ENCODE results near the gene ODF2. TPM values are rescaled to one million over a fixed set of nuclear protein-coding genes. Genes with fewer than 3 reads are reported as not detected.

Gene ODF2
- total RNA-seq, 1 experiment from 2014 or later: 31.9 TPM

- no peak for TF ChIP-seq STAT6 (CRISPR knock-in tag; conservative IDR thresholded peaks at IDR 0.05; ENCODE audit: low read depth)
- TF ChIP-seq ZNF416 (CRISPR knock-in tag; IDR thresholded peaks at IDR 0.05): no peak
- no peak for TF ChIP-seq SOX15 (CRISPR knock-in tag; IDR thresholded peaks at IDR 0.05)
- TF ChIP-seq TEAD1 (CRISPR knock-in tag; IDR thresholded peaks at IDR 0.05): no peak
- TF ChIP-seq, protein P1, sequence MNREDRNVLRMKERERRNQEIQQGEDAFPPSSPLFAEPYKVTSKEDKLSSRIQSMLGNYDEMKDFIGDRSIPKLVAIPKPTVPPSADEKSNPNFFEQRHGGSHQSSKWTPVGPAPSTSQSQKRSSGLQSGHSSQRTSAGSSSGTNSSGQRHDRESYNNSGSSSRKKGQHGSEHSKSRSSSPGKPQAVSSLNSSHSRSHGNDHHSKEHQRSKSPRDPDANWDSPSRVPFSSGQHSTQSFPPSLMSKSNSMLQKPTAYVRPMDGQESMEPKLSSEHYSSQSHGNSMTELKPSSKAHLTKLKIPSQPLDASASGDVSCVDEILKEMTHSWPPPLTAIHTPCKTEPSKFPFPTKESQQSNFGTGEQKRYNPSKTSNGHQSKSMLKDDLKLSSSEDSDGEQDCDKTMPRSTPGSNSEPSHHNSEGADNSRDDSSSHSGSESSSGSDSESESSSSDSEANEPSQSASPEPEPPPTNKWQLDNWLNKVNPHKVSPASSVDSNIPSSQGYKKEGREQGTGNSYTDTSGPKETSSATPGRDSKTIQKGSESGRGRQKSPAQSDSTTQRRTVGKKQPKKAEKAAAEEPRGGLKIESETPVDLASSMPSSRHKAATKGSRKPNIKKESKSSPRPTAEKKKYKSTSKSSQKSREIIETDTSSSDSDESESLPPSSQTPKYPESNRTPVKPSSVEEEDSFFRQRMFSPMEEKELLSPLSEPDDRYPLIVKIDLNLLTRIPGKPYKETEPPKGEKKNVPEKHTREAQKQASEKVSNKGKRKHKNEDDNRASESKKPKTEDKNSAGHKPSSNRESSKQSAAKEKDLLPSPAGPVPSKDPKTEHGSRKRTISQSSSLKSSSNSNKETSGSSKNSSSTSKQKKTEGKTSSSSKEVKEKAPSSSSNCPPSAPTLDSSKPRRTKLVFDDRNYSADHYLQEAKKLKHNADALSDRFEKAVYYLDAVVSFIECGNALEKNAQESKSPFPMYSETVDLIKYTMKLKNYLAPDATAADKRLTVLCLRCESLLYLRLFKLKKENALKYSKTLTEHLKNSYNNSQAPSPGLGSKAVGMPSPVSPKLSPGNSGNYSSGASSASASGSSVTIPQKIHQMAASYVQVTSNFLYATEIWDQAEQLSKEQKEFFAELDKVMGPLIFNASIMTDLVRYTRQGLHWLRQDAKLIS (CRISPR knock-in tag; IDR thresholded peaks at IDR 0.05; ENCODE audit: borderline replicate concordance): no peak
- no peak for TF ChIP-seq ERG (CRISPR knock-in tag; IDR thresholded peaks at IDR 0.05)
Observed at GRCh38 chr9:128481561-128481960, 25.8 kb downstream of the ODF2 start (continued).

DNA sequence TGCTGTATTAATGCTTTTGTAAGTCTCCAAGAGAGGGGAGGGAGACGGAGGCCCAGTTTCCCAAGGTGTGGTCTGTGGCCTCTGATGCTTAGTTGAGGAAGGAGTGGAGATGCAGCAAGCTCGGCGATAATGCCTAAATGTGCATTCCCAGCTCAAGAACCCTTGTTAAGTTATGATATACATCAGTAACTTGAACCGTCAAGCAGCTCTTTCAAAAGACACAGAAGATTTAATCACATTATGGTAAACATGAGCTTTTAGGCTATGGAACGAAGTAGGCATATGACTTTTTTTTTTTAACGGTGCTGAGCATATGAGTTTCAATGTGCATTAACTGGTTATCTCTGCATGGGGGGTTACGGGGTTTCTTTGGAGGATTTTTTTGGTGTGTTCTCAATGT is 26.4 kb downstream of the ODF2 start:
- no peaks in the 10 kb centered on the region for H3K4me1 Mint-ChIP-seq
- no peaks in the 10 kb centered on the region for H3K9me3 Mint-ChIP-seq
- no peaks in the 10 kb centered on the region for H3K27me3 Mint-ChIP-seq (ENCODE audit: low read depth)
- H3K4me3 Mint-ChIP-seq: no peak overlapping the region
- ChIA-PET CTCF (interaction anchor here (1.0 kb wide), 1 partner anchor 44 kb away, joined by 5 read pairs; no protein-coding TSS in a partner anchor), POLR2A (no interaction called here)
- no peak overlapping the region for H3K27ac Mint-ChIP-seq
- H3K36me3 Mint-ChIP-seq: peaks cover 45% of the 10 kb centered on the region
- no peak for ATAC-seq
- DNase-seq (ENCODE audit: low spot score): no peak
- TF ChIP-seq ZNF263 (CRISPR knock-in tag; IDR thresholded peaks at IDR 0.05; ENCODE audit: low read depth) (no peak), SMAD4 (CRISPR knock-in tag; IDR thresholded peaks at IDR 0.05) (no peak), TCF7 (CRISPR knock-in tag; IDR thresholded peaks at IDR 0.05; ENCODE audit: low read depth) (no peak), CREB1 (CRISPR knock-in tag; IDR thresholded peaks at IDR 0.05) (no peak), ZNF532 (CRISPR knock-in tag; IDR thresholded peaks at IDR 0.05; ENCODE audit: borderline replicate concordance) (no peak), RELA (CRISPR knock-in tag; IDR thresholded peaks at IDR 0.05; ENCODE audit: borderline replicate concordance) (no peak), MAX (CRISPR knock-in tag; IDR thresholded peaks at IDR 0.05) (no peak), MXD4 (CRISPR knock-in tag; IDR thresholded peaks at IDR 0.05; ENCODE audit: borderline replicate concordance) (no peak), RORB (CRISPR knock-in tag; IDR thresholded peaks at IDR 0.05) (no peak), PREB (CRISPR knock-in tag; IDR thresholded peaks at IDR 0.05; ENCODE audit: borderline replicate concordance) (no peak), PRRX2 (CRISPR knock-in tag; IDR thresholded peaks at IDR 0.05) (no peak), ZBTB21 (CRISPR knock-in tag; IDR thresholded peaks at IDR 0.05; ENCODE audit: borderline replicate concordance) (no peak)
- TF ChIP-seq, protein P2, sequence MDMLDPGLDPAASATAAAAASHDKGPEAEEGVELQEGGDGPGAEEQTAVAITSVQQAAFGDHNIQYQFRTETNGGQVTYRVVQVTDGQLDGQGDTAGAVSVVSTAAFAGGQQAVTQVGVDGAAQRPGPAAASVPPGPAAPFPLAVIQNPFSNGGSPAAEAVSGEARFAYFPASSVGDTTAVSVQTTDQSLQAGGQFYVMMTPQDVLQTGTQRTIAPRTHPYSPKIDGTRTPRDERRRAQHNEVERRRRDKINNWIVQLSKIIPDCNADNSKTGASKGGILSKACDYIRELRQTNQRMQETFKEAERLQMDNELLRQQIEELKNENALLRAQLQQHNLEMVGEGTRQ (CRISPR knock-in tag; IDR thresholded peaks at IDR 0.05): no peak
- TF ChIP-seq, protein P3, sequence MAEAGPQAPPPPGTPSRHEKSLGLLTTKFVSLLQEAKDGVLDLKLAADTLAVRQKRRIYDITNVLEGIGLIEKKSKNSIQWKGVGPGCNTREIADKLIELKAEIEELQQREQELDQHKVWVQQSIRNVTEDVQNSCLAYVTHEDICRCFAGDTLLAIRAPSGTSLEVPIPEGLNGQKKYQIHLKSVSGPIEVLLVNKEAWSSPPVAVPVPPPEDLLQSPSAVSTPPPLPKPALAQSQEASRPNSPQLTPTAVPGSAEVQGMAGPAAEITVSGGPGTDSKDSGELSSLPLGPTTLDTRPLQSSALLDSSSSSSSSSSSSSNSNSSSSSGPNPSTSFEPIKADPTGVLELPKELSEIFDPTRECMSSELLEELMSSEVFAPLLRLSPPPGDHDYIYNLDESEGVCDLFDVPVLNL (CRISPR knock-in tag; IDR thresholded peaks at IDR 0.05; ENCODE audit: borderline replicate concordance, low read depth): no peak

All from WTC11 (cell line).